K562 (cell line): ENCODE data around the gene ALOX5. TPM values are rescaled to one million over a fixed set of nuclear protein-coding genes. Genes with fewer than 3 reads are reported as not detected.
"Not testable (repeated sequence)": the region's sequence is repeated elsewhere in the genome, so short reads cannot be mapped to it uniquely, and the experiment has no call there.

Source experiments
- ATAC-seq: fragments of 200-7000 bp; cut with Tn5 transposase; 3 replicates; pipeline ENCODE4 v1.9.1; 2020; ENCODE audit warnings: moderate library complexity
- BruUV-seq: library from RNA; stranded (reverse); fragments of 400-500 nt; replicated peaks from 2 replicates; lab custom pipeline; 2021; lab: Mats Ljungman, UMichigan
- CTCF ChIA-PET: fragments of 300-600 bp; formaldehyde crosslinking; extraction: SDS; loops from one replicate; lab custom pipeline; 2021; ENCODE audit warnings: low intra/inter-chr PET ratio; lab: Yijun Ruan, JAX
- POLR2A ChIA-PET: fragments of 300-600, 350-650 bp; sonication (Branson Sonifier 250); formaldehyde crosslinking; extraction: SDS; loops from one replicate; lab custom pipeline; 2021; ENCODE audit warnings: antibody characterized with exemption, inconsistent platforms; lab: Yijun Ruan, JAX
- DNase-seq, 4 experiments: peaks; one replicate each; pipeline versions ENCODE4 v3.0.0 to v3.0.0-alpha.2; 2011 to 2018; ENCODE audit warnings: low spot score in 3 of 4, mixed read lengths in 3 of 4; ENCODE audit errors: extremely low read depth in 1 of 4
- FAIRE-seq: peaks from 2 replicates; lab custom pipeline; 2011; peaks lifted over from hg19 to GRCh38; lab: Jason Lieb, UNC
- H2AFZ ChIP-seq: 2 replicates; pipeline ENCODE4 v1.6.0; 2011; ENCODE audit warnings: low read depth, low read length, control low read depth, inconsistent platforms
- H3K27ac ChIP-seq: fragments of 200-600 bp; 3 replicates; pipeline ENCODE4 v1.8.0; 2011; ENCODE audit warnings: low read depth, mild to moderate bottlenecking, control low read depth, inconsistent platforms, low read length, moderate library complexity, mixed read lengths; ENCODE audit errors: extremely low read depth
- H3K27me3 ChIP-seq, 2 experiments: fragments of 300-600 bp in 1 of 2; 2 replicates in 1 of 2; 3 replicates in 1 of 2; pipeline versions ENCODE4 v1.6.0 to v1.8.0; 2011; ENCODE audit warnings: inconsistent platforms in 2 of 2, low read length in 2 of 2, mild to moderate bottlenecking in 1 of 2, mixed read lengths in 1 of 2, moderate library complexity in 1 of 2; ENCODE audit not compliant: control insufficient read depth in 2 of 2, insufficient read depth in 2 of 2
- H3K36me3 ChIP-seq: fragments of 300-600 bp; 3 replicates; pipeline ENCODE4 v1.8.0; 2011; ENCODE audit warnings: mild to moderate bottlenecking, low read length, inconsistent platforms; ENCODE audit not compliant: control insufficient read depth, insufficient read depth
- H3K4me1 ChIP-seq, 2 experiments: fragments of 200-600 bp in 1 of 2; replicated peaks in 1 of 2; 2 replicates in 1 of 2; 3 replicates in 1 of 2; pipeline versions ENCODE4 v1.5.1 to v1.8.0; 2011; ENCODE audit warnings: inconsistent platforms in 2 of 2, low read length in 2 of 2, mild to moderate bottlenecking in 1 of 2, mixed read lengths in 1 of 2, moderate library complexity in 1 of 2; ENCODE audit not compliant: control insufficient read depth in 2 of 2, insufficient read depth in 2 of 2
- H3K4me2 ChIP-seq: 2 replicates; pipeline ENCODE4 v1.6.1; 2011; ENCODE audit warnings: low read length, control low read depth, inconsistent platforms, mixed read lengths; ENCODE audit not compliant: insufficient read depth
- H3K4me3 ChIP-seq: fragments of 200-600 bp; sonication (generic), shearing (Covaris generic); 2 replicates; pipeline ENCODE4 v1.5.1; 2016; ENCODE audit warnings: control low read depth, inconsistent platforms
- H3K79me2 ChIP-seq: fragments of 200-600 bp; 3 replicates; pipeline ENCODE4 v1.8.0; 2011; ENCODE audit warnings: low read length, inconsistent platforms; ENCODE audit not compliant: control insufficient read depth, insufficient read depth
- H3K9ac ChIP-seq, 2 experiments: 2 replicates each; pipeline versions ENCODE4 v1.6.0 to v1.6.1; 2011; ENCODE audit warnings: low read depth in 2 of 2, low read length in 2 of 2, control low read depth in 1 of 2, inconsistent platforms in 1 of 2, mild to moderate bottlenecking in 1 of 2, mixed read lengths in 1 of 2; ENCODE audit not compliant: insufficient read depth in 1 of 2
- H3K9me1 ChIP-seq: one replicate; pipeline ENCODE4 v1.6.0; 2011; ENCODE audit warnings: inconsistent platforms, mild to moderate bottlenecking, low read length, moderate library complexity; ENCODE audit not compliant: control insufficient read depth, insufficient read depth
- H3K9me3 ChIP-seq: replicated peaks from 2 replicates; pipeline ENCODE4 v1.5.1; 2011; ENCODE audit warnings: low read depth, low read length, inconsistent platforms; ENCODE audit not compliant: control insufficient read depth, insufficient read depth
- H4K20me1 ChIP-seq: replicated peaks from 2 replicates; pipeline ENCODE4 v1.6.1; 2011; ENCODE audit warnings: low read length, inconsistent platforms, mixed read lengths; ENCODE audit not compliant: control insufficient read depth, insufficient read depth
- ARID1B ChIP-seq: fragments of 450-650 bp; IDR thresholded peaks from 2 replicates; pipeline ENCODE4 v1.6.1; 2016; ENCODE audit warnings: antibody characterized with exemption, mild to moderate bottlenecking, inconsistent platforms
- DPF2 ChIP-seq: fragments of 450-650 bp; IDR thresholded peaks from 2 replicates; pipeline ENCODE4 v1.6.1; 2016
- EHMT2 ChIP-seq: fragments of 450-650 bp; IDR thresholded peaks from 2 replicates; pipeline ENCODE4 v1.6.1; 2018; ENCODE audit warnings: antibody characterized with exemption
- ELF4 ChIP-seq: fragments of 450-650 bp; formaldehyde crosslinking; IDR thresholded peaks from 2 replicates; pipeline ENCODE4 v1.4.0; 2022; ENCODE audit warnings: missing genetic modification characterization
- HLTF ChIP-seq: fragments of 450-650 bp; IDR thresholded peaks from 2 replicates; pipeline ENCODE4 v1.6.1; 2016
- LARP7 ChIP-seq: fragments of 450-650 bp; IDR thresholded peaks from 2 replicates; pipeline ENCODE4 v1.6.1; 2016
- MTA1 ChIP-seq: fragments of 450-650 bp; IDR thresholded peaks from 2 replicates; pipeline ENCODE4 v1.6.1; 2017; ENCODE audit warnings: borderline replicate concordance
- MTA2 ChIP-seq: fragments of 450-650 bp; IDR thresholded peaks from 2 replicates; pipeline ENCODE4 v1.6.1; 2016; ENCODE audit warnings: low read depth
- TAL1 ChIP-seq: fragments of 450-650 bp; IDR thresholded peaks from 2 replicates; pipeline ENCODE4 v1.6.1; 2016; ENCODE audit warnings: mild to moderate bottlenecking
- THRAP3 ChIP-seq: fragments of 450-650 bp; IDR thresholded peaks from 2 replicates; pipeline ENCODE4 v1.6.1; 2016; ENCODE audit warnings: mild to moderate bottlenecking, inconsistent platforms, borderline replicate concordance
- in situ Hi-C: fragments of 300-500 bp; cut with MboI; formaldehyde crosslinking; loops from 4 replicates; pipeline ENCODE4 v1.15.0; 2018; ENCODE audit warnings: inconsistent platforms, mixed read lengths
- intact Hi-C: fragments of 100-400 bp; cut with micrococcal nuclease; formaldehyde crosslinking; loops from 2 replicates; pipeline ENCODE4 v1.14.2; 2022
- polyA plus RNA-seq, 8 experiments: library from polyadenylated mRNA; depleted of rRNA in 4 of 8; stranded (reverse) in 5 of 8; unstranded in 3 of 8; fragments of >200 nt; fragmentation: Nextera tagmentation in 2 of 8; fragmentation: Illumina TruSeq in 1 of 8; extraction: Ambion mirVana in 2 of 8; extraction: Trizol in 1 of 8; gene quantifications; 2 replicates each; pipeline versions ENCODE4 v1.2.1 to v1.2.3, GENCODE V29; 2011 to 2014; ENCODE audit warnings: inconsistent platforms in 1 of 8, missing spikeins in 1 of 8
- total RNA-seq, 7 experiments: library from RNA; depleted of rRNA in 6 of 7; stranded (reverse); fragments of >200 nt in 6 of 7; fragmentation: Illumina TruSeq in 2 of 7; extraction: Trizol in 2 of 7; gene quantifications; 2 replicates each; pipeline versions ENCODE4 v1.2.1 to v1.2.3, GENCODE V29; 2011 to 2021; ENCODE audit warnings: low replicate concordance in 1 of 7
- TF ChIP-seq, protein P1 (sequence below), 2 experiments: fragments of 450-650 bp; IDR thresholded peaks; 2 replicates each; pipeline ENCODE4 v1.6.1; 2016
- TF ChIP-seq, protein P2 (sequence below): fragments of 450-650 bp; formaldehyde crosslinking; conservative IDR thresholded peaks from 2 replicates; pipeline ENCODE4 v1.4.0; 2022; ENCODE audit warnings: mild to moderate bottlenecking, missing genetic modification characterization
- TF ChIP-seq, protein P3 (sequence below): fragments of 450-650 bp; formaldehyde crosslinking; IDR thresholded peaks from 2 replicates; pipeline ENCODE4 v1.4.0; 2022; ENCODE audit warnings: missing genetic modification characterization
- TF ChIP-seq, protein P4 (sequence below), 2 experiments: fragments of 450-650 bp; IDR thresholded peaks; 2 replicates each; pipeline ENCODE4 v1.6.1; 2018; ENCODE audit warnings: mild to moderate bottlenecking in 2 of 2, low read depth in 1 of 2; ENCODE audit not compliant: partially characterized antibody in 2 of 2

ALOX5 gene
- total and polyA plus RNA-seq, 9 of the 15 experiments (the other 6 are each of a cell fraction or from before 2014, with no cell fraction given), result 0.10 to 2.4 (median 1.4) TPM

DNA sequence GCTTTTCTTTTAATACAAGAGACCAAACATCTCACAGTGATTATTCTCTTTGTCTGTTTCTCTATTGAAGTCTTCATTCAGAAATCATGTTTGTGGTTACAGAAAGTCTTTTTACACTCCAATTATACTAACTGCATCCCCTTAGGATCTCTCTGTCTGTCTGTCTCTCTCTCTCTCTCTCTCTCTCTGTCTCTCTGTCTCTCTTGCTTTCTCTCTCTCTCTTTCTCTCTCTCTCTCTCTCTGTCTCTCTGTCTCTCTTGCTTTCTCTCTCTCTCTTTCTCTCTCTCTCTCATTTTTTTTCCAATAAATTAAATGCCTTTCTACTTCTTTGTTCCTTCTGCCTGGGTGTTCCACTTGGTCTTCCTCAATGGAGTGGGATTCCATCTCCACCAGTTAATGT is 35.3 kb downstream of the ALOX5 start:
- BruUV-seq, H4K20me1 ChIP-seq, H3K36me3 ChIP-seq, H3K27me3 ChIP-seq, H3K4me3 ChIP-seq, intact Hi-C loops, in situ Hi-C loops, DNase-seq, ATAC-seq, CTCF ChIA-PET, H3K9me3 ChIP-seq, H3K79me2 ChIP-seq, FAIRE-seq, H3K9me1 ChIP-seq: not testable (repeated sequence)
- Histone ChIP-seq H3K4me2 (peak overlapping the region; percentile 68), H3K9ac (peak overlapping the region; percentile 80 to 81; a peak in 3 of 4 replicates), H2AFZ (peak overlapping the region; percentile 58), H3K27ac (peak overlapping the region; percentile 86), H3K4me1 (peaks cover 12 to 54% of the 10 kb centered on the region in 2 experiments)
- POLR2A ChIA-PET, result interaction anchor here (0.8 to 1.6 kb wide), 5 partner anchors 8 to 156 kb away, joined by 3 to 8 read pairs (median 3); no protein-coding TSS in a partner anchor
- TF ChIP-seq MTA1, result peak; percentile 33; the same call in 1 of the 2 replicates
- TF ChIP-seq, protein P1, sequence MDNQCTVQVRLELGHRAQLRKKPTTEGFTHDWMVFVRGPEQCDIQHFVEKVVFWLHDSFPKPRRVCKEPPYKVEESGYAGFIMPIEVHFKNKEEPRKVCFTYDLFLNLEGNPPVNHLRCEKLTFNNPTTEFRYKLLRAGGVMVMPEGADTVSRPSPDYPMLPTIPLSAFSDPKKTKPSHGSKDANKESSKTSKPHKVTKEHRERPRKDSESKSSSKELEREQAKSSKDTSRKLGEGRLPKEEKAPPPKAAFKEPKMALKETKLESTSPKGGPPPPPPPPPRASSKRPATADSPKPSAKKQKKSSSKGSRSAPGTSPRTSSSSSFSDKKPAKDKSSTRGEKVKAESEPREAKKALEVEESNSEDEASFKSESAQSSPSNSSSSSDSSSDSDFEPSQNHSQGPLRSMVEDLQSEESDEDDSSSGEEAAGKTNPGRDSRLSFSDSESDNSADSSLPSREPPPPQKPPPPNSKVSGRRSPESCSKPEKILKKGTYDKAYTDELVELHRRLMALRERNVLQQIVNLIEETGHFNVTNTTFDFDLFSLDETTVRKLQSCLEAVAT (IDR thresholded peaks at IDR 0.05), result peak; percentile 74 to 78; a peak in 2 of 4 replicates
- TF ChIP-seq TAL1, result 0 out of 2 replicates have a peak, but pooled peaks have one; percentile 5
- TF ChIP-seq ARID1B, result 0 out of 2 replicates have a peak, but pooled peaks have one; percentile 7
- TF ChIP-seq, protein P2, sequence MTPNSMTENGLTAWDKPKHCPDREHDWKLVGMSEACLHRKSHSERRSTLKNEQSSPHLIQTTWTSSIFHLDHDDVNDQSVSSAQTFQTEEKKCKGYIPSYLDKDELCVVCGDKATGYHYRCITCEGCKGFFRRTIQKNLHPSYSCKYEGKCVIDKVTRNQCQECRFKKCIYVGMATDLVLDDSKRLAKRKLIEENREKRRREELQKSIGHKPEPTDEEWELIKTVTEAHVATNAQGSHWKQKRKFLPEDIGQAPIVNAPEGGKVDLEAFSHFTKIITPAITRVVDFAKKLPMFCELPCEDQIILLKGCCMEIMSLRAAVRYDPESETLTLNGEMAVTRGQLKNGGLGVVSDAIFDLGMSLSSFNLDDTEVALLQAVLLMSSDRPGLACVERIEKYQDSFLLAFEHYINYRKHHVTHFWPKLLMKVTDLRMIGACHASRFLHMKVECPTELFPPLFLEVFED (CRISPR knock-in tag), result 0 out of 2 replicates have a peak, but pooled peaks have one; percentile 60
- TF ChIP-seq EHMT2, result 0 out of 2 replicates have a peak, but pooled peaks have one; percentile 50
- TF ChIP-seq, protein P3, sequence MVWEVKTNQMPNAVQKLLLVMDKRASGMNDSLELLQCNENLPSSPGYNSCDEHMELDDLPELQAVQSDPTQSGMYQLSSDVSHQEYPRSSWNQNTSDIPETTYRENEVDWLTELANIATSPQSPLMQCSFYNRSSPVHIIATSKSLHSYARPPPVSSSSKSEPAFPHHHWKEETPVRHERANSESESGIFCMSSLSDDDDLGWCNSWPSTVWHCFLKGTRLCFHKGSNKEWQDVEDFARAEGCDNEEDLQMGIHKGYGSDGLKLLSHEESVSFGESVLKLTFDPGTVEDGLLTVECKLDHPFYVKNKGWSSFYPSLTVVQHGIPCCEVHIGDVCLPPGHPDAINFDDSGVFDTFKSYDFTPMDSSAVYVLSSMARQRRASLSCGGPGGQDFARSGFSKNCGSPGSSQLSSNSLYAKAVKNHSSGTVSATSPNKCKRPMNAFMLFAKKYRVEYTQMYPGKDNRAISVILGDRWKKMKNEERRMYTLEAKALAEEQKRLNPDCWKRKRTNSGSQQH (CRISPR knock-in tag), result 0 out of 2 replicates have a peak, but pooled peaks have one; percentile 29
- peak; percentile 23; the same call in 1 of the 2 replicates for TF ChIP-seq ELF4 (CRISPR knock-in tag)
- 0 out of 2 replicates have a peak, but pooled peaks have one; percentile 32 for TF ChIP-seq MTA2
- TF ChIP-seq HLTF, result 0 out of 2 replicates have a peak, but pooled peaks have one; percentile 46
- 0 out of 2 replicates have a peak, but pooled peaks have one; percentile 55 for TF ChIP-seq THRAP3
- TF ChIP-seq DPF2, result 0 out of 2 replicates have a peak, but pooled peaks have one; percentile 27
- TF ChIP-seq LARP7, result peak; percentile 62; the same call in 1 of the 2 replicates
- TF ChIP-seq, protein P4, sequence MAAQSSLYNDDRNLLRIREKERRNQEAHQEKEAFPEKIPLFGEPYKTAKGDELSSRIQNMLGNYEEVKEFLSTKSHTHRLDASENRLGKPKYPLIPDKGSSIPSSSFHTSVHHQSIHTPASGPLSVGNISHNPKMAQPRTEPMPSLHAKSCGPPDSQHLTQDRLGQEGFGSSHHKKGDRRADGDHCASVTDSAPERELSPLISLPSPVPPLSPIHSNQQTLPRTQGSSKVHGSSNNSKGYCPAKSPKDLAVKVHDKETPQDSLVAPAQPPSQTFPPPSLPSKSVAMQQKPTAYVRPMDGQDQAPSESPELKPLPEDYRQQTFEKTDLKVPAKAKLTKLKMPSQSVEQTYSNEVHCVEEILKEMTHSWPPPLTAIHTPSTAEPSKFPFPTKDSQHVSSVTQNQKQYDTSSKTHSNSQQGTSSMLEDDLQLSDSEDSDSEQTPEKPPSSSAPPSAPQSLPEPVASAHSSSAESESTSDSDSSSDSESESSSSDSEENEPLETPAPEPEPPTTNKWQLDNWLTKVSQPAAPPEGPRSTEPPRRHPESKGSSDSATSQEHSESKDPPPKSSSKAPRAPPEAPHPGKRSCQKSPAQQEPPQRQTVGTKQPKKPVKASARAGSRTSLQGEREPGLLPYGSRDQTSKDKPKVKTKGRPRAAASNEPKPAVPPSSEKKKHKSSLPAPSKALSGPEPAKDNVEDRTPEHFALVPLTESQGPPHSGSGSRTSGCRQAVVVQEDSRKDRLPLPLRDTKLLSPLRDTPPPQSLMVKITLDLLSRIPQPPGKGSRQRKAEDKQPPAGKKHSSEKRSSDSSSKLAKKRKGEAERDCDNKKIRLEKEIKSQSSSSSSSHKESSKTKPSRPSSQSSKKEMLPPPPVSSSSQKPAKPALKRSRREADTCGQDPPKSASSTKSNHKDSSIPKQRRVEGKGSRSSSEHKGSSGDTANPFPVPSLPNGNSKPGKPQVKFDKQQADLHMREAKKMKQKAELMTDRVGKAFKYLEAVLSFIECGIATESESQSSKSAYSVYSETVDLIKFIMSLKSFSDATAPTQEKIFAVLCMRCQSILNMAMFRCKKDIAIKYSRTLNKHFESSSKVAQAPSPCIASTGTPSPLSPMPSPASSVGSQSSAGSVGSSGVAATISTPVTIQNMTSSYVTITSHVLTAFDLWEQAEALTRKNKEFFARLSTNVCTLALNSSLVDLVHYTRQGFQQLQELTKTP (IDR thresholded peaks at IDR 0.05; ENCODE audit: low read depth in 1 of 2, partially characterized antibody in 2 of 2), result peak in 1 of 2 experiments; percentile 27
